Memory B cell (primary cell): Measurements from ENCODE around the gene EFCAB8.
A peak's percentile ranks its signal among the peaks of the same experiment; 100 is the strongest.

Experiments
- ATAC-seq: fragments of 150-1000 bp; cut with Tn5 transposase; 2 replicates; pipeline ENCODE4 v1.10.0; 2021; ENCODE audit warnings: low read depth, mild to moderate bottlenecking, moderate library complexity
- DNase-seq, 2 donors: peaks; one replicate each; pipeline ENCODE4 v3.0.0; 2022; ENCODE audit warnings: low spot score in 2 of 2
- H3K27ac Mint-ChIP-seq: one replicate; pipeline ENCODE4 v1.8.0; 2022; ENCODE audit warnings: mild to moderate bottlenecking, moderate library complexity, mixed read lengths
- H3K27me3 Mint-ChIP-seq: one replicate; pipeline ENCODE4 v1.8.0; 2022; ENCODE audit warnings: mixed read lengths
- H3K36me3 Mint-ChIP-seq: one replicate; pipeline ENCODE4 v1.8.0; 2022; ENCODE audit warnings: mild to moderate bottlenecking, mixed read lengths
- H3K4me1 Mint-ChIP-seq: one replicate; pipeline ENCODE4 v1.8.0; 2022; ENCODE audit warnings: mixed read lengths
- H3K4me3 Mint-ChIP-seq: one replicate; pipeline ENCODE4 v1.8.0; 2022; ENCODE audit warnings: mild to moderate bottlenecking, moderate library complexity, mixed read lengths
- H3K9me3 Mint-ChIP-seq: one replicate; pipeline ENCODE4 v1.8.0; 2022; ENCODE audit warnings: mixed read lengths

EFCAB8 gene

DNA sequence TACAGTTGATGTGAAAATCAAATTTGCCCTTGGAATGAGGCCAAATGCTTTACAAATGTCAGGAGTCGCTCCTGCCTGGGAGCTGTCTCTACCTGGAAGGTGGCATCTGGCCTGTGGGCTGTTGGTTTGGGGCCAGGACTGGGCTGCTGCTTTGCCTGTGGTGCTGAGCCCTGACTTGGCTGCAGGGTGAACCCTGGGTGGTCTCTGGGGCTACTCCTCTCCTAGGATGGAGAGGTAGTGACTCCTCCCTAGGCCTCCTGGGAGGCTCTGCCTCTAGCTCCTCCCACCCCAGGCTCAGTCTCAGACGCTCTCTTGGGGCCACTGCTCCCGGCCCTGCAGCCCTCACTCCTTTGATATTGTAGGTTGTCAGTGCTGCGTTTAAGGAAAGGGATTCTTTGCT lies 47.5 kb downstream of the EFCAB8 start:
- Mint-ChIP-seq H3K27ac (no peak overlapping the region), H3K9me3 (no peaks in the 10 kb centered on the region), H3K4me1 (peaks cover 7% of the 10 kb centered on the region), H3K27me3 (no peaks in the 10 kb centered on the region), H3K4me3 (no peak overlapping the region), H3K36me3 (no peaks in the 10 kb centered on the region)
- ATAC-seq, result no peak
- DNase-seq, result no peak

DNA sequence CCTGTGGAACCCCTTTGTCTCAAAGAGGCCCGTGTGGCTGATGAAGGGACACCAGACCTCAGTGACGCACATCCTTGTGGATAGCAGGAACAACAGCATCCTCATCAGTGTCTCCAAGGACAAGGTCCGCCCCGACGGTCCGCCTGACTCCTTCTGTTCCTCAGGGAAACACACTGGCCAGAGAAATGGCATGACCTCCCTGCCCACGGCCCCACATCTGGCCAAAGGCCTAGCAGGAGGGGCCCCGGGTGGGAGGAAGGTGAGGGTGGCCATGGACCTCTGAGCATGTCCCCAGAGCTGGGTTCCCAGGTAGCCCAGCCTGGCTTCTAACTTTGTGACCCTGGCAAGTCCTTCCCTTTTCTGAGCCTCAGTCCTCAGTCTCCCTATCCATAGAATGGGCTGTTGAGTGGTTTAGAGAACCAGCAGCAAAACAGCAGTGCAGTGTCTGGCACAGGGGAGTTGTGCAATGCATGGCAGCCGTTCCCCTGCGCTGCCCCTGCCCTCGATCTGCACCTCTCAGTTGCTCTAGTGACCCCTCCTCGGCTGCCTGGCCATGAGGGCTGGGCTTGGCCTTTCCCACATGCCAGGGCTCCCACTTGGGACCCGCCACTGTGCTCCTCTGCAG lies 48.3 kb downstream of the EFCAB8 start:
- Mint-ChIP-seq H3K4me1 (peaks cover 10% of the 10 kb centered on the region), H3K4me3 (no peak overlapping the region), H3K9me3 (no peaks in the 10 kb centered on the region), H3K36me3 (no peaks in the 10 kb centered on the region), H3K27ac (no peak overlapping the region), H3K27me3 (no peaks in the 10 kb centered on the region)
- ATAC-seq, result no peak
- DNase-seq, result no peak

DNA sequence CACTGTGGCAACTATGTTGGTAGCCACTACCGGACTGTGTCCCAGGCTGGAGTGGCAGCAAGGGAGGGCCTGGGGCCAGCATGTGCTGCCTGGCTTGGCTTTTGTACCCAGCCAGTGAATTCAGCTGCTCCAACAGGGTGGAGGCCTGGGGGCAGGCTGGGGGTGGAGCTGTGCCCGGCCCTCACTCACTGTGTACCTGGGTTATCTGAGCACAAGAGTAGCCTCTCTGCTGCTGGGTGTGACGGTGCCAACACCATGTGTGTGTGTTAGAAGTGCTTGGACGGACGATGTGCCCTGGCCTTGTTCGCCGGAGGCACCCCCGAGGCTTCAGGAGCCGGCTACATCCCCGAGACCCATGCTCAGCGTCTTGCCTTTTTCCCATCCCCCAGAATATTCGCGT lies 49.2 kb downstream of the EFCAB8 start:
- DNase-seq, result no peak
- Mint-ChIP-seq H3K9me3 (no peaks in the 10 kb centered on the region), H3K27ac (no peak overlapping the region), H3K36me3 (no peaks in the 10 kb centered on the region), H3K27me3 (no peaks in the 10 kb centered on the region), H3K4me1 (peaks cover 6% of the 10 kb centered on the region), H3K4me3 (no peak overlapping the region)
- no peak for ATAC-seq

DNA sequence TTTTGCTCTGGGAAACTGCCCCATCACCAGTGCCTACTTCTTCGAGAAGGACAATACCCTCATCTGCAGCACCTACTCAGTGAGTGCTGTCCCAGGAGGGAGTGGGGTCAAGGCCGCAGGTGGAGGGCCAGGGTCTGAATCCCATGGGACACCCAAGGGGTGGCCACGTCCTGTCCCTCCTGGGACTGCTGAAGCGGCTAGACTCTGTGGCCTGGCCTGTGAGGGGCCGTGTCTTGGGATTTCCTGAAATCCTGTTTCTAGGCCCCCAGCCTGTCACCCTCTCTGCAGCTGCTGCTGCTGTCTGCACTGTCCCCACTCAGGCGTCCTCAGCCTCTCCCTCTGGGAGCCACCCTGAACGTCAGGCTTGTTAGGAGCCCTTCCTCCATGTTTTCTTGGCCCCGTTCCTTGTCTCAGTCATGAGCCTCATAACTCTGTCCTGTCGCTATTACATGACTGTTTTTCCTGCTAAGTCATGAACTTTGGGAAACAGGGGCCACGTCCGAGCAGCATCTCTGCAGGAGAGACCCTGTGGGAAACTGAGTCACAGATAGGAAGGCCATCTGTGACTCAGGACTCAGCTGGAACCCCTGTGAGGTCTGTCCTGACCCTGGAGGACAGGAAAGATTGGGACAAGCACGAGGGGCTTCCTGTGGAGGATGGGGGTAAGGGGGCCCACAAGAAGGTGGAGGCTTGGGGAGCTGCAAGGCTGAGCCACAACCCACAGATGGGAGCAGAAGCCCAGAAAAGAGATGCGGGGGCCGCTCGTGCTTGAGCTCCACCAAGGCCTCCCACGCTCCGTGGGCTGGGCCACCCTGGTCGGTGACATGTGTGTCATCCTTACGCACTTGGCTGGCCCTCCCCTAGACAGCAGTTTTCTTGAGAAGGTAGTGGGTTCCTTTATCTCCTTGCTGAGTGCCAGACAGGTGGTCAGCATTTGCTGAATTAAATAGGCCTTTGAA lies 49.9 kb downstream of the EFCAB8 start:
- Mint-ChIP-seq H3K4me3 (no peak overlapping the region), H3K4me1 (peaks cover 3% of the 10 kb centered on the region), H3K36me3 (no peaks in the 10 kb centered on the region), H3K27me3 (no peaks in the 10 kb centered on the region), H3K27ac (no peak overlapping the region), H3K9me3 (no peaks in the 10 kb centered on the region)
- no peak for DNase-seq
- ATAC-seq, result no peak

DNA sequence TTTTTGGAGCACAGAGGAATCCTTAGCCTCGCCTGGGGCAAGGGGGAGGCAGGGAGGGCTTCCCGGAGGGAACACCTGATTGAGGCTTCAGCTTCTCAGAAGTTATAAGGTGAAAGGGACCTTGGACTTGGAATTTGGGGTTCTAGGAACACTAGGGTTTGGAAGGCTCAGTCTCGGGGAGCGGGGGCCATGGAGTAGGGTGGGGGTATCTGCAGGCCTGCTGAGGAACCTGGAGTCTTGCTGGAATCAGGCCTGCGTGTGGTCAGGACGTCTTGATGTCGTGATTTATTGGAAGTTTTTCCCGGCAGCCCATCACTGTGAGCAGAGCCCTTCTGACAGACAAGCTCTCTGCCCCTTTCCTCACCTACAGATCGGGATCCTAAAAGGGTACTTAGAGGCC lies 50.7 kb downstream of the EFCAB8 start:
- DNase-seq, result no peak
- Mint-ChIP-seq H3K4me1 (peaks cover 3% of the 10 kb centered on the region), H3K27ac (no peak overlapping the region), H3K4me3 (no peak overlapping the region), H3K36me3 (peaks cover 2% of the 10 kb centered on the region), H3K9me3 (no peaks in the 10 kb centered on the region), H3K27me3 (no peaks in the 10 kb centered on the region)
- ATAC-seq, result no peak

DNA sequence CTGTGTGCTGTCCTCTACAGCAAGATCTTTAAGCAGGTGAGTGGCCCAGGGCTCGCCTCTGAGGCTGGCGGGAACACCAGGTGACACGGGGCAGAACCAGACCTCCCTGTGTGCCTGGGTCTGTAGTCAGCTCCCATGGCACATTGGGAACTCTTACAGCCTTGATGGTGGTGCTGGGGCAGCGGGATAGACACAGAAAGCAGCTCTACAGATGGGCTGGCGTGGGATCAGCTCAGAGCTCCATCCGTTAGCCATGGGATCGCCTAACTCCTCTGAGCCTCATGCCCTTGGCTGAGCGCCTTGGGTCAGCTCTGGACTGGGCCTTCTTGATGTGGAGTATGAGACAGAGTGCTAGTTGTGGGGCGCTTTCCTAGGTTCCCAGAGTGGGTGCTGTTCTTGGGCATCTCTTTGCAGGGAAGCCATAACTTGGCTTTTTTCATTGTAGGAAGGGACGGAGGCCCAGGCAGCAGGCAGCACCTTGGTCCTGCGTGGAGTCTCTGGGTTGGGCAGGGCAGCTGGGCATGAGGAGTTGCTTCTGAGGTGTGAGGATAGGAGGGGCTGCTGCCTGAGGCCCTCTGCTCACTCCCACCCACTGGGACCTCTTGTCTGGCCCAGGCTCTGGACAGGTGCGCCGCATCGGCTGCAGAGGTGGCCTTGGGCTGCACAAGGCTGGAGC lies 51.3 kb downstream of the EFCAB8 start:
- Mint-ChIP-seq H3K27me3 (no peaks in the 10 kb centered on the region), H3K4me3 (no peak overlapping the region), H3K27ac (no peak overlapping the region), H3K9me3 (peaks cover under 1% of the 10 kb centered on the region), H3K36me3 (peaks cover 3% of the 10 kb centered on the region), H3K4me1 (peaks cover 3% of the 10 kb centered on the region)
- DNase-seq (no peak), ATAC-seq (no peak)

DNA sequence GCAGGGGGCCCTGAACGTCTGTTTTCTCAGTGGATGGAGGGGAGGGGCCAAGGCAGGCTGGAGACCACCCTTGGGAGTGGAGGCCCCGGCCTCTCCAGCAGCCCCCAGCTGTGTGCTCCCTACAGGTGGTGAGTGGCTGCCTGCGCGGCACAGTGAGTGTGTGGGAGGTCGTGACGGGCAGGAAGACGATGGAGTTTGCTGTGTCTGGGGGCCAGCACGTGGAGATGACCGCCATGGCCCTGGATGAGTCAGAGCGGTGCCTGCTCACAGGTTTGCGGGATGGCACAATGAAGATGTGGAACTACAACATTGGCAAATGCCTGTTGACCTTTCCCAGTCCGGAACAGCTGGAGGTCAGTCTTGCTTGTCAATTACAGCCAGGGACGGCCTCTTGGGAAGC lies 52.6 kb downstream of the EFCAB8 start:
- Mint-ChIP-seq H3K9me3 (peaks cover 5% of the 10 kb centered on the region), H3K4me3 (no peak overlapping the region), H3K36me3 (peaks cover 6% of the 10 kb centered on the region), H3K4me1 (peaks cover 3% of the 10 kb centered on the region), H3K27me3 (no peaks in the 10 kb centered on the region), H3K27ac (no peak overlapping the region)
- no peak for DNase-seq
- ATAC-seq, result no peak

DNA sequence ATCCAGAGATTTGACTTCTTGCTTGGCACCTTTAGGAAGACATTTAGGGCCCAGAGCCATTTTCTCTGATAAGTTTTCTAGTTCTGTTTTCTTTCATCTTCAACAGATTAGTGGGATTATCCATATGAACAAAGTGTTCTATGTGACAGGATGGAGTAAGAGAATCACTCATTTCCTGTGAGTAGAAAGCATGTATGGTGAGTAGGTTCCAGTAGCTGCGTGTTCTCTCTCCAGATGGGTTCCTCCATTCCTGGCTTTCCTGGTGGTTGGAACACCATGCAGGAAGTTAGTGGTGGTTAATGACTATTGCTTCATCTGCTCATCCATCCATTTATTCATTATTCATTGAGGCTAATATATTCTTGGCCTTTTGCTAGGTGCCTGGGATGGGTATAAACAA lies 54.0 kb downstream of the EFCAB8 start:
- Mint-ChIP-seq H3K4me1 (peaks cover 3% of the 10 kb centered on the region), H3K4me3 (no peak overlapping the region), H3K9me3 (peaks cover 7% of the 10 kb centered on the region), H3K27ac (no peak overlapping the region), H3K27me3 (no peaks in the 10 kb centered on the region), H3K36me3 (peaks cover 8% of the 10 kb centered on the region)
- DNase-seq (no peak), ATAC-seq (no peak)

DNA sequence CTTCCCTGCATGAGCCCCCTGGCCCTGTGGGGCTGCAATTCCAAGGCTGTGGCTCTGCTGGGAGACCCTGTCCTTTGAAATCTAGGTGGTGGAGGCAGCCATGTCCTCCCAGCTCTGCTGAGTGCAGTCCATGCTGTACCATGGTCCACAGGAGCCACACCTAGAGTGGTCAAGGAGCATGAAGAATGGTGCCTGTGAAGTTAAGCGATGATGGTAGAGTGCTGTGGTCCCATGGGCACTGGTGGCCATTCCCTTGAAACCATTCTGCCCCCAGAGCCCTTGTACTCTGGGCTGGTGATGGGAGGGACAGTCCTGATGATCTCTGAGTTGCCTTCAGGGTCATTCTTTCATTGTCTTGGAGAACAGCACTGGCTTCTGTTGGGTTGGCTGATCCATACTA lies 55.3 kb downstream of the EFCAB8 start:
- Mint-ChIP-seq H3K27ac (peak overlapping the region; percentile 8), H3K27me3 (no peaks in the 10 kb centered on the region), H3K36me3 (peaks cover 8% of the 10 kb centered on the region), H3K9me3 (peaks cover 7% of the 10 kb centered on the region), H3K4me3 (no peak overlapping the region), H3K4me1 (peaks cover 3% of the 10 kb centered on the region)
- ATAC-seq (no peak), DNase-seq (no peak)

DNA sequence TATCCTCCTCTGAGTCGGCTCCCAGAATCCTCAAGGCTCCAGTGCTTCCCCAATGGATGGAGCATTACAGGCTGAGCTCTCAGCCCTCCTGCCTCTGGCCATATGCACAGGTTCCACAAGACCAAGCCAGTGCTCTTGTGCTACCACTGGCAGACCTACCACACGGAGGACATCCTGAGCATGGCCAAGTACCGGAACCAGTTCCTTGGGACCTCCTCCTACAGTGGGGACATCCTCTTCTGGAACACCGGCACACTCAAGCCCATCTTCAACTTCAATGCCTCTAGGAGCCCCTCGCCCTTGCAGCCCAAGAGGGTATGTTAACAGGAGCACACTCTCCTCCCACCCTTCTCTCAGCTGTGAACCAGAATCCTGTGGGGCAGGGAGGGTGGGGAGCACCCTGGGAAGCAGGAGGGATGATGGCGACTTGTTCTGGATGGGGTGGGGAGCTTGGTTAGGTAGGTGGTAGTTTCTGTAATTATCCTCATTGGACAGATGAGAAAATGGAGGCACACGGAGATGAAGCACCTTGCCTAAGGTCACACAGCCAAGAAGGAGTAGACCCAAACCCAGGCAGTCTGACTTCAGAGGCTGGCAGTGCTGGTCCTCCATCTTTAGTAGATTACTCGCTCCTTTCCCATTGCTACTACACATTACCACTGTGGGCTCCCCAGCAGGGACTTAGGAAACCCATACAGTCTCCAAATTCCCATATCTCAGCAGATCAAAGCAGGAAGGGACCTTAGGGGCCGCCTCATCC lies 58.6 kb downstream of the EFCAB8 start:
- no peak for DNase-seq
- Mint-ChIP-seq H3K36me3 (peaks cover 10% of the 10 kb centered on the region), H3K4me1 (no peaks in the 10 kb centered on the region), H3K9me3 (peaks cover 9% of the 10 kb centered on the region), H3K27ac (no peak overlapping the region), H3K4me3 (no peak overlapping the region), H3K27me3 (no peaks in the 10 kb centered on the region)
- ATAC-seq, result no peak

DNA sequence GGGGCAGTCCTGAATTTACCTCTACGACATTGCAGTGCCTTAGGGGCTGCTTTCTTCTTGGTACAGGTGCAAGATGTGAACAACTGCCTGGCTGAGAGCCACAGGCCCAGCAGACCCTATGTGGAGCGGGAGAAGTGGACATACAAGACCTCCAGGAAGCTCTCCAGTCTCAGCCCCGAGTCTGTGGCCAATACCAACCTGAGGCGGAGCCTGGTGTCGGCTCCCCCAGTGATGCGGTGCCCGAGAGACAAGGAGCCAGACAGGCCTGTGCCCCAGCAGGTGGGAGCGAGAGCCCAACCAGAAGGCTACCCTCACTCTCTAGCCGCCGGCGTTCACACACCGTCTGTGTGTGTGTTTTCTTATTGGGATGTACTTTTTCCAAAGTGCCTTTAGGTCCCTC lies 59.6 kb downstream of the EFCAB8 start:
- Mint-ChIP-seq H3K9me3 (peaks cover 9% of the 10 kb centered on the region), H3K4me3 (no peak overlapping the region), H3K36me3 (peaks cover 10% of the 10 kb centered on the region), H3K27me3 (no peaks in the 10 kb centered on the region), H3K4me1 (no peaks in the 10 kb centered on the region), H3K27ac (no peak overlapping the region)
- DNase-seq, result no peak
- ATAC-seq, result no peak

DNA sequence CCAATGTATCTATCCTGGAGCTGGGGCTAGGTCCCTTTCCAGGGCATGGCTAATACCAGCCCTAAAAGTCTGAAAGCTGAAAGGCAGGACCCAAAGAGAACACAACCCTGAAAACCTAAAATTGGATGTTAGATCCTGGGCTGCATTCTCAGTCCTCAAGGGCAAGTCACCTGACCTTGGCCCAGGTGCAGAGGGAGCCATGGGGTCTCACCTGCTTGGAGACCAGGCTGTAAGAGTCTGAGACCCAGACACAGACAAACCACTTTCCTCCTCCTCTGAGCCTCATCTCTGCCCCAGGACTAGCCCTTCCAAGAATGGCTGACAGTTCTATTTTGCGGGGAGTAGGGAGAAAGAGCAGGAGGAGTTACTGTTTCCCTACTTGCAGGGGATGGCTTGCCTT lies 60.0 kb downstream of the EFCAB8 start:
- Mint-ChIP-seq H3K27ac (no peak overlapping the region), H3K4me1 (no peaks in the 10 kb centered on the region), H3K27me3 (no peaks in the 10 kb centered on the region), H3K36me3 (peaks cover 10% of the 10 kb centered on the region), H3K9me3 (peaks cover 9% of the 10 kb centered on the region), H3K4me3 (no peak overlapping the region)
- DNase-seq, result no peak
- ATAC-seq, result no peak

DNA sequence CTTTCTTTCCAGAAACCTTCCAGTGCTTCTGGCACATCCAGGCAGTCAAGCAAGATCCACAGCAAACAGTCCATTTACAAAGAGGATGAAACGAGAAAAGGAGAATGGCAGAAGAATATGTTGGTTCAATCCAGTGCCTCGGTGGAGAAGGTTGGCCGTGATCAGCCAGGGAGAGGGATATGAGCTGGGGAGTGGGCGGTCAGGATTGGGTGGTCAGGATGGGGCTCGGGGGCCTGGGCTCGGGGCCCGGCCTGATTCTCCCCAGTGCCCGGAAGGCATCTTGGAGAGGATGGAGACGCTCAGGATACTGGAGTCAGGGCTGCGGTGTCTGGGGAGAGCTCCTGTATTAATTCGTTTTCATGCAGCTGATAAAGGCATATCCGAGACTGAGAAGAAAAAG lies 61.3 kb downstream of the EFCAB8 start:
- no peaks in the 10 kb centered on the region for H3K27me3 Mint-ChIP-seq
- no peaks in the 10 kb centered on the region for H3K4me1 Mint-ChIP-seq
- H3K36me3 Mint-ChIP-seq, result peaks cover 7% of the 10 kb centered on the region
- DNase-seq (no peak), ATAC-seq (no peak)
- peaks cover 8% of the 10 kb centered on the region for H3K9me3 Mint-ChIP-seq
- H3K27ac Mint-ChIP-seq, result no peak overlapping the region
- no peak overlapping the region for H3K4me3 Mint-ChIP-seq
